ENCODE results near the gene DDX39A. TPM values are rescaled to one million over a fixed set of nuclear protein-coding genes. Genes with fewer than 3 reads are reported as not detected.

Gene DDX39A
- total RNA-seq, 1 donor from 2014 or later = 32.4 TPM

DNA sequence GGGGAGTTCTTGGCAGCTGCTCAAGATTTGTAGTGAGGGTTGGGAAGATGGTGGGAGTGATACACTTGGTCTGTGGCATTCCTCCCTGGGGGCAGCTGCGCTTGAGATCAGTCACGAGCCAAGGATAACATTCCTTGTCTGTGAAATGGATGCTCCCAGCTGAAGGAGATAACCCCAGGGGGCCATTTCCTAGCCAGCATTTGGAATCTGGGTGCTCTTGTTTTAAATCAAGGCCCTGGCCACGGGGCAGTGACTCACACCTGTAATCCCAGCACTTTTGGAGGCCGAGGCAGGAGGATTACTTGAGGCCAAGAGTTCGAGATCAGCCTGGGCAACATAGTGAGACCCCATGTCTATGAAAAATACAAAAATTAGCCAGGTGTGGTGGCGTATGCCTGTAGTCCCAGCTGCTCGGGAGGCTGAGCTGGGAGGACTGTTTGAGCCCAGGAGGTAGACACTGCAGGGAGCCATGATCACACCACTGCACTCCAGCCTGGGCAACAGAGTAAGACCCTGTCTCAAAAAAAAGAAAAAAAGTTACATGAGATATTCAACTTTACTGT is 18.5 kb upstream of the DDX39A start:
- no peak for ATAC-seq
- intact Hi-C loops (cut with micrococcal nuclease) = no loop called here
- no peak for DNase-seq

DNA sequence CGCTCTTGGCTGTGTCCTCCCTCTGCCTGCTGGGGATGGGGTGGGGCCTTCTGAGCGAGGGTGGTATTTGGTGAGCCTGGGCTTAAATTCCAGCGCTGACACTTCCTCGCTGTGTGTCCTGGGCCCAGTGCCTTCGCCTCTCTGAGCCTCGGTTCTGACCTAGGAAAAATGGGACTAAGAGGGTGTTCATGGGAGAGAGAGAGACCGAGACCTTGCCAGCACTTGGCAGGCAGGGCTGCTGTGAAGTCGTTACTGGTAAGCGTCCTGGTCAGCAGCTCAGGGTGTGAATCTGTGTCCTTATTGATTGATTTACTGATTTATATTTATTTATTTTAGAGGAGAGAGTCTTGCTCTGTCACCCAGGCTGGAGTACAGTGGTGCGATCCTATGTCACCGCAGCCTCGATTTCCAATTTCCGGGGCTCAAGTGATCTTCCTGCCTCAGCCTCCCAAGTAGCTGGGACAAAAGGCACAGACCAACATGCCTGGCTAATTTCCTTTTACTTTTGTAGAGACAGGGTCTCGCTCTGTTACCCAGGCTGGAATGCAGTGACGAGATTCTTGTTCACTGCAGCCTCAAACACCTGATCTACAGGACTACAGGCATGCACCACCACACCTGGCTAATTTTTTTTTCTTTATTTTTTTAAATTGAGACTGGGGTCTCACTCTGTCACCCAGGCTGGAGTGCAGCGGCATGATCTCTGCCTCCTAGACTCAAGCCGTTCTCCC is 16.3 kb upstream of the DDX39A start:
- intact Hi-C loops (cut with micrococcal nuclease) = no loop called here
- ATAC-seq = no peak

DNA sequence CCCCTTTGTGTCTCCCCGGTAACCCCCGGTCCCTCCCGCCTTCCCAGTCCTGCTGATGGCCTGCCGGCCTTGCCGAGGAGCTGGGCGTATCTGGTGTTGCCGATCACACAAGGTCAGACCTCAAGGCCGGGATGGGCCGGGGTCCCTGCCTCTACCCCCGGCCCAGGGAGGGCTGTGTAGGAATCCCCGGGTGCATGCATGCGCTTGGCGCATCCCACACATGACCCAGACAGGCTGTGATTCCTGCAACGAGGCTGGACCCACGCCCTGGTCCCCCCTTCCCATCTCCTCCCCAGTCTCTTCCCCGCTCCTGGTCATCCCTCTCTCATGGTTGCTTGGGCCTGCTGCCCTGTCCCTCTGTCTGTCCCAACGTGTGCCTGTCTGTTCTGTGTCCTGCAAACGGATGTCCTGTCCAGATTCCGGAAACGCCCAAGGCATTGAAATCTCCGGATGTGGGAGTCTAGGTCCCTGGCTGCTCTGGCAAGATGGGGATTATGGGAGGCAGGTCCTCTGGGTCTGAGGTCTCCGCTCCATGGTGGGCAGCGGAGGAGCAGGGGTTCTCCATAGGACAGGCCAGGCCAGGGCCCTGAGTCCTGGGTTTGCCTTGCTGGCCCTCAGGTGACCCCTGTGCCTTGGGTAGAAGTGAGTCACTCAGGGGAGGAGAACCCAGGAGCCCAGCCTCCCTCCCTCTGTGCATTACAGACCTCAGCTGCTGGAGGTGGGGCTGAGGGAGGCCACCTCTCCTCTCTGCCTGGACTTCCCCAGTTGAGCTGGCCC is 15.6 kb upstream of the DDX39A start:
- peak; percentile 64 for ATAC-seq
- intact Hi-C loops (cut with micrococcal nuclease) = no loop called here
- peak; percentile 76 for DNase-seq

More for the DNA sequence above, 16.3 kb upstream of the DDX39A start:
- no peak for DNase-seq

DNA sequence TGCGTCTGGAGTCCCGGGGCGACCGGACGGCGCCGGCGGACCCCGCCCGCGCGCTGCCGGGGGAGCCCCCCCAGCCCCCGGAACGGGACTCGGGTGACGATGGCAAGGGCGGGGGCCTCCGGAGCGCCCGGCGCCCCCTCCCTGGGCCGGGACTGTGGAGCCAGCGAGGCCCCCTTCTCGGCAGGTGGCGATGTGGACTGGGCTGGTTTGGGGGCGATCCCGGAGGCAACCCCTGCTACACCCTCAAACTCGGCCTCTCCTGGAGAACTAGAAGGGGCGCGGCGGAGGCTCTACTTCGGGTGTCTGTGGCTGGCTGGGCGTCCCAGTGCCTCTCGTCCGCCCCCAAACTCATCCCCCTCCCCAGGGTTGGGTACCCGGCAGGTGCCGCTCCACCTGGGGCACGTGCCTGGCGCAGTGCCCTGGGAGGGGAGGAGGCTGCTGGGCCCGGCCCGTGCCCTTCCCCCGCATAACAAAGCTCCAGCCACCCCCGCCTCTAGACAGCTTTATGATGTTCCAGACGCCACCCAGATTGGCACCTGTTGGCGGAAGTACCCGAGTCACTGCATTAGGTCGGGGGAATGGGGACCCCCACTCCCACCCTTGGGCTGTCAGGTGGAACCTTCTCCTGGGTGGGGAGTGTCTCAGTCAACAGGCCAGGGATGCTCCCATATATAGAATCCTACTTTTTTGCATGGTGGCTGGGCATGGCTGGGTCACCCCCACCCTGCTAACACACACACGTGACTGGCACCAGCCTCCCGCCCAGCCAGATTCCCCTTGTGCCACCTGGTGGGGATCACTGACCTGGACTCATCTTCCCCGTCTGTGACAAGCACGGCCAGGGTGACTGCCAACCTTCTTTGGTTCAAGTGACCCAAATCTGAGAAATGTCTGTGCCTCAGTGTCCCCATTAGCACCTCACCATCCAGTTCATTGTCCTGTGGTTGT is 14.7 kb upstream of the DDX39A start:
- intact Hi-C loops (cut with micrococcal nuclease) = no loop called here
- DNase-seq (peak; percentile 65), ATAC-seq (peak; percentile 28)

DNA sequence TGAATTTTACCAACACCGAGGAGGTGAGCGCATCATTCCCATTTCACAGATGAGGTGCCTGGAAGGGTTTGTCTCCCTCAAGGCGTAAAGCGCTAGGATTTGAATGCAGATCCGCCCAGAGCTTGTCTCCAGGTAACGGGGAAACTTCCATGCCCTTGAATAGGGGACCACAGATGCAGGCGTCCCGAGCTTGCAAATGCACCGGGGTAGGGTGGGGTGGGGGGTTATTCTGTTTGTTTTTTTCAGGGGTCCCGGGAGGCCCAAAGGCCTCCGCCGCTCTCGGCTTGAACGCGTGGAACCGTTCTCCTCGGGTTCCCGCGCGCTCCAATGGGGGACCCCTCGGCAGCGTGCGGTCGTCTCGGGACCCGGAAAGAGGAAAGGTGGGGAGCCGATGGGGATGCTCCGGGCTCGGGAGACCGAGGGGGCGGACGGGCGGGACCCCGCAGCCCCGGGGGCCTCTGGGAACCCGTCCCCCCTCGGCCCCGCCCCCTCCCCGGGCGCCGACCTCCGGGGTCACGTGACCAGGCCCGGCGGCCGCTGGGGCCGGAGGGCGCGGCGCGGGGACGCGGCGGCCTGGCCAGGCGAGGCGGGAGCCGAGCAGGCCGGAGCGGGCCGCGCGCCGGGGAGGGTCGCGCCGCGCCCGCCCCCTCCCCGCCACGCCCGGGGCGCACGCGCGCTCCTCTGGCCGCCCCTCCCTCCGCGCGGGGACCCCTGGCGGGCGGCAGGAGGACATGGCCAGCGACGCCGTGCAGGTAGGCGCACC is 13.8 kb upstream of the DDX39A start, which contains the start of gene PKN1:
PKN1 (plus strand) TSS at position 516 of the 763 bp plus-strand sequence; CDS start at position 732, 216 bp downstream.
- intact Hi-C loops (cut with micrococcal nuclease) = no loop called here
- ATAC-seq (peak; percentile 76), DNase-seq (peak; percentile 87)

DNA sequence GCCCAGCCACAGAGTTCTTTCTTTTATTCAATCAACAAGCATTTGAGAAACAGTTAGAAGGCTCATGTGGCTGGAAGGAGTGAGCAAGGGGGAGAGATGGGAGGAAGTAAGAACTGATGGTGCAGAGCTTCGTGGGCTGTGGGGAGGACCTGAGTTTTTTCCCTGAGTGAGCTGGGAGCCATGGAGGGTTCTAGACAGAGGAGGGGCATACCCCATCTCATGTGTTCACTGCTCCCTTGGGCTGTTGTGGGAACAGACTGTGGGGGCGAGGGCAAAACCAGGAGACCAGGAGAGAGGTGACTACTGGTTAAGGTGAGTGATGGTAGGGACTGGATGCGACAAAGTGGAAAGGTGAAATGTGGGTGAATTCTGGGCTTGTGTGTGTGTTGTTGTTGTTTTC is 11.6 kb upstream of the DDX39A start:
- intact Hi-C loops (cut with micrococcal nuclease) = no loop called here
- ATAC-seq = no peak
- no peak for DNase-seq

DNA sequence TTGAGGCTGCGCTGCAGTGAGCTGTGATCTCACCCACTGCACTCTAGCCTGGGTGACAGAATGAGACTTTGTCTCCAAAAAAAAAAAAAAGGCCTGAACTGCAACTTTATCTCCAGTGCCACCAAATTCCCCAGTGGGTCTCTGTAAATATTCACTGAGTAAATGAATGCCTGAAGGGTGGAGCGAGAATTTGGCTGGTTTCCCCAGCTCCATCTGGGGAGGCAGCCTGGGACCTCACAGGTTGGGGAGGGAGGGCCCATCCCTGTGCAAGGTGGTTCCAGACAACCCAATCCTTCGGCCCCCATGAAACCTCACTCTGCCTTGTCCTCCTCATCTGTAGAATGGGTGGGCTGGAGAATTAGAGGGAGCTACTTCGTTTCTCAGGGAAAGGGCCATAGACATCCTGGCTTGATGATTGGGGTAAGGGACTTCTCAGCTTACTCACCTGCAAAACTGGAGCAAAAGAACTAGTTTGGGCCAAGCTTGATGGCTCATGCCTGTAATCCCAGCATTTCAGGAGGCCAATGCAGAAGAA is 9.8 kb upstream of the DDX39A start:
- intact Hi-C loops (cut with micrococcal nuclease) = no loop called here
- DNase-seq (no peak), ATAC-seq (no peak)

DNA sequence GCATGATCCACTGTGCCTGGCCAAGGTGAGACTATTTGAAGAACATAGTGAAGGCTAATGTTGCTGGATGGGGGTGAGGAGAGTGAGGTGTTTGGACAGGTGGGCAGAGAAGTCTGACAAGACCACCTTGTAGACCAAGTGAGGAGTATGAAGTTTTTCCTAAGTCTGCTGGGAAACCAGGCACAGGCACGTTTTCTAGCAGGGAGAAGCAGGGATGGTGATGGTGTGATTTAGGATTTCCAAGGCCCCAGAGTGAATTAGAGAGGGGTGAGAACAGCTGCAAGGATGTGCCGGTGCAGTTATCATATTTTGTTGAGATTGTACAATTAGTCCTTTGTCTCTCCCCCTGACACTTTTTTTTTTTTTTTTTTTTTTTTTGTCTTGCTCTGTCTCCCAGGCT is 8.3 kb upstream of the DDX39A start:
- ATAC-seq = no peak
- intact Hi-C loops (cut with micrococcal nuclease) = no loop called here
- DNase-seq = no peak

DNA sequence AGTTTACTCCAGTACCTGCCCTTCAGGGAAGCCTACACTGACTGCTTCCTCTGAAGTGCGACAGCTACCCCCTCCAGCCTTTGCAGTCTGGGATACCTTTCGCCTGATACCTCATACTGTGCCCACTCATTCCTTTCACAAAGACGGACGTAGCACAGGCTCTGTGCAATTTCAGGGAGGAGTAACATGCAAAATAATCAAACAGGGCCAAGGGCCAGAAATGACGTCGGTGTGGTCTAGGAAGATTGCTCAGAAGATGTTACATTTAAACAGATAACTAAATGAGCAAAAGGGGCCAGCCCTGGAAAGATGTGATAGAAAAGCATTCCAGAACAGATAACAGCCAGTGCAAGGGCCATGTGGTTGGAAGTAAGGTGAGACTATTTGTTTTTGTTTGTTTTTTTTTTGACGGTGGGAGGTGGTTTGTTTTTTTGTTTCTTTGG is 6.6 kb upstream of the DDX39A start:
- intact Hi-C loops (cut with micrococcal nuclease) = no loop called here
- ATAC-seq (no peak), DNase-seq (no peak)

DNA sequence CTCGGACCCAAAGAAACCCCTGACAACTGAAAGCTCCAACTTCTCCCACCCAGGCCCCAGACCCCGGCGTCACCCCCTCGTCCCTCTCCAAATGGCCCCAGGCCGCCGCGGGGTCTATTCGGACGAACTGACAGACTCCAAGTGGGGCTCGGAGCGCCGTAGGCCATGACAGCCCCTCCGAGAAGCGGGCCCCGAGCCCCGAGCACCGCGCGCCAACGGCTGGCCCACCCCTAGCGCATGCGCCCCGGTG is 360 bp downstream of the DDX39A start:
- peak; percentile 88 for DNase-seq
- intact Hi-C loops (cut with micrococcal nuclease) = no loop called here
- ATAC-seq = peak; percentile 86

DNA sequence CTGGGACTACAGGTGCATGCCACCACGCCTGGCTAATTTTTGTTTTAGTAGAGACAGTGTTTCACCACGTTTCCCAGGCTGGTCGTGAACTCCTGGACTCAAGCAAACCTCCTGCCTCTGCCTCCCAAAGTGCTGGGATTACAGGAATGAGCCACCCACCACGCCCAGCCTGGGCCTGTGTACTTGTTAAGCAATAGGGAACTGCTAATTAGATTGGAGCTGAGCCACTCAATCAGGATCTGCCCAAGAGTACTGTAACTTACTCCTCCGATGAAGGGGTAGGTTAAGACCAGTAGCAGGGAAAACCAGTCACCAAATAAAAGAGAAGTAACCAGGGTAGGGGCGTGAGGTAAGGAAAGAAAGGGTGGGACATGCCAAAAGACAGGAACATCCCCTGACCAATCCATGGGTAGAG is 2.3 kb downstream of the DDX39A start:
- no peak for ATAC-seq
- intact Hi-C loops (cut with micrococcal nuclease) = no loop called here
- DNase-seq = peak; percentile 35

DNA sequence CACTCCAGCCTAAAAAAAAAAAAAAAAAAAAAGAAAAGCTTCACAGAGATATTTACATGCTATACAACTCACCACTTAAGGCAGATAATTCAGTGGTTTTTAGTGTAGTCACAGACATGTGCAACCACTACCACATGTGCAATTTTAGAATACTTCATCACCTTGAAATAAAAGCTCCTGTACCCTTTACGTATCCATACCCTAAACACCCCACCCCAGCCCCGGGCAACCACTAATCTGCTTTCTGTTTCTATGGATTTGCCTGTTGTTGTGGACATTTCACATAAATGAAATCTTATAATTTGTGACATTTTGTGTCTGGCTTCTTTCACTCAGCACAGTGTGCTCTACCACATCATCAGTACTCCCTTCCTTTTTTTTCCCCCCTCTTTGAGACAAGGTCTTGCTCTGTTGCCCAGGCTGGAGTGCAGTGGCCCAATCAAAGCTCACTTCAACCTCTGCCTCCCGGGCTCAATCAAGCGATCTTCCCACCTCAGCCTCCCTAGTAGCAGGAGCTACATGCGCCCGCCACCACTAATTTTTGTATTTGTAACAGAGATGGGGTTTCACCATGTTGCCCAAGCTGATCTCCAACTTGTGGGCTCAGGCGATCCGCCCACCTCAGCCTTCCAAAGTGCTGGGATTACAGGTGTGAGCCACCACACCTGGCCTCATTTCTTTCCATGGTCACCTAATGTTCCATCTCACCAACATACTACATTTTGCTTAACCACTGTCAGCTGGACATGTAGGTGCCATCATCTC is 4.0 kb downstream of the DDX39A start:
- ATAC-seq (no peak), DNase-seq (no peak)
- intact Hi-C loops (cut with micrococcal nuclease) = no loop called here

DNA sequence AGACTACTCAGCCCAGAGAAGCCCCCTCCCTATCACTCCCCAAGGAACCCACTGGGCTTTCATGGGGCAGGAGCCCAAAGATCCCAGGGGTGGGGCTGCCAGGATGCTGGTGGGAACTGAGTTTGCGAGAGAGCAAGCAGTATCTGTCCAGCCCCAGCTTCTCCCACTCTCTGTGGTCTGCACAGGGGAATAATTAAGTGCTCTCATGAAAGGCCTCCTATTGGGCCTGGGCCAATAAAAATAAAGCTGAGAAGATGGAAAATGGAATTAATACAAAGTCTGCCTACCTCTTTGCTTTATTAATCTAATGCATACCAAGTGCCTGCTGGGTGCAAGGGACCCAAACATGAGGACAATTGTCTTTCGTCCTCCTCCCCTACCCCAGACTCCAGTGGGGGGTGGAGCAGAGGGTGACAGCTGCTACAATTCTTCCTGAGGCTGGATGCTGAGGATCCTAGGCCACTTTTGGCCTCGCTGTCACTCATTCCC is 5.4 kb downstream of the DDX39A start:
- DNase-seq (peak; percentile 44), ATAC-seq (peak; percentile 35)
- intact Hi-C loops (cut with micrococcal nuclease) = no loop called here

DNA sequence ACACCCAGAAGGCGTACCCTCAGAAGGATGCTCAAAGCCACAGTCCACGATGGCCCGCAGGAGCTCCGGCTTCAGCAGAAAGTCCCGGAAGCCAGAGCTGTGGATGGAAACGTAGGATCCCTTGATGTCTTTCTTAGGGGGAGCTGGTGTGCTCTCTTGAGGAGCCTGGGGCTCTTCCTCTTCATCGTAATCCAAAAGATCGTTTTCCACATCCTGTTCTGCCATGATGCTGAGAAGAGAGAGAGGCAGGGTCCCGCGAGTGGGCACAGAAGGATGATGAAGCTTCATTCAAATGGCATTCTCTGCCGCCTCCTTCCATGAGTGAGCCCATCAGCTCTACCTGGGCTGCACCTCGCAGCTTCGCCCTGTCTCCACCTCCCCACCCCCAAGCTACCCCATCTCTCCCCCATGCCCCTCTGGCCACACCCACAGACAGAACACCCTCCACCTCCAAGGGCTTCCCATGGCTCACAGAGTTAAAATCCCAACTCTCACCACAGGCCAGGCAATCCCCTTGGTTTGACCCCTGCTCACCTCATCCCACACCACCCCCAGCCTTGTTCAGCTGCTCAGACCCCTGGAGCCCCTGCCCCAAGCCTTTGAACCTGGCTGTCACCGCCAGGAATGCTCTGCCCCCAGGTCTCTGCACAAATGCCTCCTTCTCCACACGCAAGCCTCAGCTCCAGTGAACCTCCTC is 6.0 kb downstream of the DDX39A start:
- ATAC-seq = no peak
- DNase-seq = no peak
- intact Hi-C loops (cut with micrococcal nuclease) = no loop called here

DNA sequence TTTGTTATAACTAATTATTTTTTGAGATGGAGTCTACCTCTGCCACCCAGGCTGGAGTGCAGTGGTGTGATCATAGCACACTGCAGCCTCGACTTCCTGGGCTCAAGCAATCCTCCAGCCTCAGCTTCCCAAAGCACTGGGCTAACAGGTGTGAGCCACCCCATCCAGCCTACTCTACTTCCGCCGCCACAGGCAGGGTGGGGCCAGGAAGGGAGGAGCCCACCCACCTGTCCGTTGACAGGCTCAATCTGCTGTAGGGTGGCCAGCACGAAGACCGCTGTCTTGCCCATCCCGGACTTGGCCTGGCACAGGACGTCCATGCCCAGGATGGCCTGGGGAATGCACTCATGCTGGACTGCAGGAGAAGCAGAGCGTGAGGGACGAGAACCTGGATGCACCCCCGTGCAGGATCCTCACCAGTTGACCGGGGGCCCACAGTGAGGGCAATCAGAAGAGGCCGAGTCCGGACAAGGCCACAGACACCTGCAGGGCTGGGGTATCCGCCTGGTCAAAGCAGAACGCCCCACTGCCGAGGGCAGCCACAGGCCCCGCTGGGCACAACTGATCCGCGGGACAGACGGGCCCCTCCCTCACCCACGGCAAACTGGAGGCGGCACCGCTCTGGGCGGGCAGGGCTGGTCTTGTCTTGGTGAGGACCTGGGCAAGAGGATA is 6.7 kb downstream of the DDX39A start:
- no peak for ATAC-seq
- intact Hi-C loops (cut with micrococcal nuclease) = no loop called here

DNA sequence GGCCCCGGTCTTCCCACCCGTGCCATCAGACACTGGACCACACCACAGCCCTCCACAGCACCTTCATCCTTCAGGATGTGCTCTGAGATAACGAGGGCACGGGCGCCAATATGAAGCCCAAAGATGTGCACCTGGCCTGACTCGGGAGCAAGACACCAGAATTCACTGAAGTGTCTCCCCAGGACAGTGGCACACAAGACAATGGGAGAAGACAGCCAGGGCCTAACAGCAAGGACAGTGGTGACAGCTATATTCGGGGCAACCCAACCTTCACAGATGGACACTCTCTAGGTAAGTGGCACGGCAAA is 7.2 kb downstream of the DDX39A start:
- ATAC-seq (no peak), DNase-seq (no peak)
- intact Hi-C loops (cut with micrococcal nuclease) = no loop called here

More for the DNA sequence above, 6.7 kb downstream of the DDX39A start:
- no peak for DNase-seq

All from left ventricle myocardium superior (tissue), 1 donor.